IMR-90 (cell line): Measurements from ENCODE around the gene TNRC6B.

ENCODE experiments used
- CTCF ChIP-seq: conservative IDR thresholded peaks from 2 replicates; pipeline ENCODE4 v1.5.1; 2012; ENCODE audit warnings: mild to moderate bottlenecking, low read depth, low read length, improper control_type of control experiment
- POLR2A ChIP-seq: IDR thresholded peaks from 2 replicates; pipeline ENCODE4 v1.6.1; 2012; ENCODE audit warnings: mild to moderate bottlenecking, low read depth, low read length
- RFX5 ChIP-seq: IDR thresholded peaks from 2 replicates; pipeline ENCODE4 v1.8.0; 2012; ENCODE audit warnings: low read depth, mild to moderate bottlenecking, low read length, moderate library complexity

- TF ChIP-seq CTCF (no peak), RFX5 (no peak), POLR2A (no peak)
Measured at GRCh38 chr22:40221055-40221414, 43.3 kb downstream of the TNRC6B start.
